ENCODE results near the gene SETDB1. TPM values are rescaled to one million over a fixed set of nuclear protein-coding genes. Genes with fewer than 3 reads are reported as not detected.

Gene SETDB1
- total RNA-seq, 4 donors from 2014 or later = 32.3 to 41.4 (median 39.5) TPM

DNA sequence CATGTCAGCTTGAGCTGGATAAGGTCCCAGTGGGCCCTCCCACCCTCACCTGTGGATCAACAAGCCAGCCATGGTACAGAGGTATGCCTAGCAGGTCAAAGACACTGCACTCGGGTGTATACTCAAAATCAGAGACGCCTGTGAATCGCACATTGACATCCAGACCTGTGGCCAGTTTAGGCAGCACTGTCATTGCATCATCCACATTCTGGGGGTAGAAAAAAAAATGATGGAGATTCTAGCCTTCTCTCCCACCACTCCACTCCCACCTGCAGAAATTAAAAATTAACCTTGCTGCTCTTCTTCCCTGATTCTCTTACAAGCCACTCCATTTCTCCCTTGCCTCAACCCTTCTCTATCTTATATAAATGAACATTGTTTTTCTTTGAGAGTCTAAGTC lies 74.2 kb downstream of the SETDB1 start:
- TF ChIP-seq, protein P1, sequence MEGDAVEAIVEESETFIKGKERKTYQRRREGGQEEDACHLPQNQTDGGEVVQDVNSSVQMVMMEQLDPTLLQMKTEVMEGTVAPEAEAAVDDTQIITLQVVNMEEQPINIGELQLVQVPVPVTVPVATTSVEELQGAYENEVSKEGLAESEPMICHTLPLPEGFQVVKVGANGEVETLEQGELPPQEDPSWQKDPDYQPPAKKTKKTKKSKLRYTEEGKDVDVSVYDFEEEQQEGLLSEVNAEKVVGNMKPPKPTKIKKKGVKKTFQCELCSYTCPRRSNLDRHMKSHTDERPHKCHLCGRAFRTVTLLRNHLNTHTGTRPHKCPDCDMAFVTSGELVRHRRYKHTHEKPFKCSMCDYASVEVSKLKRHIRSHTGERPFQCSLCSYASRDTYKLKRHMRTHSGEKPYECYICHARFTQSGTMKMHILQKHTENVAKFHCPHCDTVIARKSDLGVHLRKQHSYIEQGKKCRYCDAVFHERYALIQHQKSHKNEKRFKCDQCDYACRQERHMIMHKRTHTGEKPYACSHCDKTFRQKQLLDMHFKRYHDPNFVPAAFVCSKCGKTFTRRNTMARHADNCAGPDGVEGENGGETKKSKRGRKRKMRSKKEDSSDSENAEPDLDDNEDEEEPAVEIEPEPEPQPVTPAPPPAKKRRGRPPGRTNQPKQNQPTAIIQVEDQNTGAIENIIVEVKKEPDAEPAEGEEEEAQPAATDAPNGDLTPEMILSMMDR (IDR thresholded peaks at IDR 0.05; ENCODE audit: low read depth) = no peak

DNA sequence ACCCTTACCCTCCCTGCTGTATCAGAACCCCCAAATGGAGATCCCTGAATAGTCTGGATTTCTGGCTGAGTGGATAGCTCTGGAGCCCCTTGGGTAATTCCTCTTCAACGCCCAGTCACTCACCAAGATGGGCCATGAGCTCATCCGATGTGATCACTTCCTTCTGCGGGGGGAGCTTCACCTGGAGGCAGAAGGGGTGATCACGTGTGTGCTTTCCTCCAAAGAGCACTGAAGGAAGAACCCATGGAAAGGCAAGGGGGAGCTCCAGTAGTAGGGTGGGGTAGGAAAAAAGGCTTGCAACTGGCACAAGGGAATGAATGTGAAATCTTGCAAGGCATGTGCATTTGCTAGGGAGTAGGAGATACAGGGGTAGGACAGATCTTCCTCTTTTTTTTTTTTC lies 75.4 kb downstream of the SETDB1 start:
- TF ChIP-seq, protein P1 (IDR thresholded peaks at IDR 0.05; ENCODE audit: low read depth) = no peak

- TF ChIP-seq, protein P1 (IDR thresholded peaks at IDR 0.05; ENCODE audit: low read depth) = no peak
These were observed 75.9 kb downstream of the SETDB1 start for GRCh38 chr1:151002051-151002450.

DNA sequence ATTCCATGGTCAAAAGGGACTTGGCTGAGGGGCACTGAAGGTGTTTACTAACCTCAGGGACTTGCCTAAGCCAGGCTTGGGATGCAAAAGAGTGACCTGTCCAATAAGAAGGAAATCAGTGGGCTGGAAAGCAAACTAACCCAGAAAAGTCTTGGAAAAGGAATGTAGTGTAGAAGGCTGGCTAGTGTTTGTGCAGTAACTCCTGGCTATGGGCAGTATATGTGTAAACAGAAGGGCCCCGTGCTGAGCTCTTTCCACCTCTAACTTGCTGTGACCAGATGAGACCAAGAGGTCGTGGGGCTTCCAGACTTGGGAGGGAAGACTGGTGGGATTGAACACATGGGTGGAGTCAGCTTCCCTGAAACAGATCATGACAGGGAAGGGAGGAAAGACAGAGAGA lies 76.4 kb downstream of the SETDB1 start:
- TF ChIP-seq, protein P1 (IDR thresholded peaks at IDR 0.05; ENCODE audit: low read depth) = no peak

DNA sequence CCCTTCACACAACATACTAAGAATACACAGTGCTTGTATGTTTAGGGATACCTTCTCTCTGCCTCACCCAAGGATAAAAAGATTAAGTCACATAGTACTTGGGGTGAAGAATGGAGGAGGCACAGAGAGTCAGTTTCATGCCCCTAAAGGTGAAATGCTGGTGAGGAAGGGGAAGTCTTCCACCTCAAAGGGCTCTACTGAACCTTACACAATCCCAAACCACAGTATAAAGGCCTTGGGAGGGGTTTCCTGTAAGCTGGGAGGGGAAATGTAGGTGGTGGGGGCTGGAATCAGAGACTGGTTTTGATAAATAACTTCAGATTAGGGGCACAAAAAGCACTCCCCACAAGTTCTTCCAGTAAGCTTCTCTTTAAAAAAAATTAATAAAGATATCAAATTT lies 77.0 kb downstream of the SETDB1 start:
- TF ChIP-seq, protein P1 (IDR thresholded peaks at IDR 0.05; ENCODE audit: low read depth) = no peak

GRCh38 chr1:151005729-151006319 lies 79.7 kb downstream of the SETDB1 start:
- TF ChIP-seq, protein P1 (IDR thresholded peaks at IDR 0.05; ENCODE audit: low read depth) = no peak

DNA sequence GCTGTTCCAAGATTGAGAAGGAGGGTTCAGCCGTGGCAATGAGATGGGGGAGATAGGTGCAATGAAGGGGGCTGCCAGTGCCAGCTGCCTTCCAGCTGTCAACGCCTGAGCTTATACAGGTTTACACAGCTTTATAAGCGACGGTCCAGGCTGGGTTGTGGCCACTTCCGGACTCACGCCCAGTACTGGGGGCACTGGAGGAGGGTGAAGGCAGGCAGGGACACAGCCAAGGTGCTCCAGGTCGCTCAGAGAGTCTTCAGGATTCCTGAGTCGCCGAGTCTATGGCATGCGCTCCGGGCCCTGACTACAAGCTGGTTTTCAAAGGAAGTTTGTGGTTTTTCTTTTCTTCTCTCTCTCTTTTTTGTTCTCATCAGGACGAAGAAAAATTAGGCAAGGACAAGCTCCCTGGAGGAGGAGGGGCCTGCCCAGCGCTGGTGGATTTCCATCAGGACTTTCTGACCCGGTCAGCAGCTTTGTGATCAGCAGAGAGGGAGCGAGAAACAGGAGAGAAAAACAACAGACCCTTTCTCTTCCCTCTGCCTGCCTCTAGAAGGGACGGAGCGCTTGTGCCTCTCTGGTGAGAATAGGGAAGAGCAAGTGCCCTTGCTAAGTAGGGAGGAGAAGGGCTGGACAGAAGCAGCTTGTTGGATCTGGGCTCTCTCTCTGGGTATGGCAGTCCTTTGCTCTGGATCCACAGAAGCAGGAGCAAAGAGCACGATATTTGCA lies 80.3 kb downstream of the SETDB1 start, which contains the start of gene MINDY1:
TSS of gene MINDY1 (minus strand) at position 576 of the 726 bp plus-strand sequence. CDS start 4,285 bp downstream, outside the sequence.
- TF ChIP-seq, protein P1 (IDR thresholded peaks at IDR 0.05; ENCODE audit: low read depth) = no peak

All from subcutaneous adipose tissue (tissue), 4 donors.